NCI-H2171 treated with DMSO at 0.1 percent for 48 hours (cell line): ENCODE measurements around the gene LUC7L2.
"Not testable (repeated sequence)": the region's sequence is repeated elsewhere in the genome, so short reads cannot be mapped to it uniquely, and the experiment has no call there.

Experiments used
- DNase-seq: peaks from one replicate; lab custom pipeline; 2025; lab: John Stamatoyannopoulos, UW

Gene LUC7L2

GRCh38 chr7:139446051-139446890 lies 86.6 kb downstream of the LUC7L2 start:
- no peak for DNase-seq

GRCh38 chr7:139450851-139451250 lies 91.2 kb downstream of the LUC7L2 start:
- no peak for DNase-seq

- no peak for DNase-seq
Observed at GRCh38 chr7:139451638-139452037, 91.9 kb downstream of the LUC7L2 start.

GRCh38 chr7:139452958-139453672 lies 93.4 kb downstream of the LUC7L2 start:
- DNase-seq, result no peak

- DNase-seq, result no peak
Observed at GRCh38 chr7:139453673-139454321, 94.1 kb downstream of the LUC7L2 start.

- no peak for DNase-seq
Observed at GRCh38 chr7:139455789-139456188, 96.1 kb downstream of the LUC7L2 start.

- DNase-seq, result no peak
Observed at GRCh38 chr7:139456511-139456910, 96.8 kb downstream of the LUC7L2 start.

- no peak for DNase-seq
Observed at GRCh38 chr7:139457153-139457946, 97.7 kb downstream of the LUC7L2 start.

GRCh38 chr7:139463421-139463820 lies 103.7 kb downstream of the LUC7L2 start:
- not testable (repeated sequence) for DNase-seq

- not testable (repeated sequence) for DNase-seq
Observed at GRCh38 chr7:139464511-139464910, 104.8 kb downstream of the LUC7L2 start.

- not testable (repeated sequence) for DNase-seq
Observed at GRCh38 chr7:139465072-139465471, 105.4 kb downstream of the LUC7L2 start.

GRCh38 chr7:139467729-139468128 lies 108.0 kb downstream of the LUC7L2 start:
- DNase-seq, result not testable (repeated sequence)

GRCh38 chr7:139468281-139468680 lies 108.6 kb downstream of the LUC7L2 start:
- not testable (repeated sequence) for DNase-seq

- no peak for DNase-seq
Observed at GRCh38 chr7:139471740-139472353, 112.2 kb downstream of the LUC7L2 start.
